ENCODE data around the gene AP1M1. TPM values are rescaled to one million over a fixed set of nuclear protein-coding genes. Genes with fewer than 3 reads are reported as not detected.
A peak's percentile ranks its signal among the peaks of the same experiment; 100 is the strongest.

The AP1M1 gene
- total and polyA plus RNA-seq, 2 of the 4 experiments (the other 2 are of a cell fraction): 85.1 to 99.1 TPM

DNA sequence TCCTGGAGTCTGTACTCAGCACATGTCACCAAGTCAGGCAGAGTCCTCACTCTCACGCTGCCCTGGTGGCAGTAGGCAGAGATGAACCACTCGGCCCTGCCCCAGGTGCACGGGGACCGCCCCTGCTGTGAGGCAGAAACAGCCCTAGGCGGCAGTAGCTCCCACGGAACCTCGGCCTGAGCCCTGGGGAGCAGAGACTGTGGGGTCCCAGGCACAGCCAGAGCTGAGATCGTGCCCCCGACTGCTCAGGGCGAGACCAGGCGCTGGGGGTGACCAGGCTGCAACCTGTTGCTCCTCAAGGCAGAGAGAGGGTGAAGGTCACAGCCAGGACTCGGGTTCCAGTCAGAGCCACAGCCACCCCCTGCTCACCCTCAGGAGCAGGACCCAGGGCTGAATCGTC lies 34.9 kb downstream of the AP1M1 start:
- no peak overlapping the region for H4K8ac ChIP-seq (ENCODE audit: low read depth in 2 of 2, low read length in 2 of 2)
- no peak overlapping the region for H3K9ac ChIP-seq (ENCODE audit: low read depth, low read length)
- H2AFZ ChIP-seq (replicated peaks; ENCODE audit: low read length, poor library complexity): no peak overlapping the region
- no peak overlapping the region for H3K23ac ChIP-seq (ENCODE audit: low read depth, low read length)
- H2AK5ac ChIP-seq (ENCODE audit: low read depth, low read length): no peak overlapping the region
- no peaks in the 10 kb centered on the region for H3K4me1 ChIP-seq (ENCODE audit: control insufficient read depth, insufficient read depth, low read length)
- no peak overlapping the region for H4K91ac ChIP-seq (ENCODE audit: insufficient read depth, low read depth, low read length)
- intact Hi-C loops (cut with micrococcal nuclease) (no loop called here), dilution Hi-C loops (cut with HindIII; ENCODE audit: low sequenced_read_pairs, unreplicated experiment) (no loop called here), in situ Hi-C loops (cut with MboI; ENCODE audit: low sequenced_read_pairs) (no loop called here)
- DNase-seq: no peak
- no TSS peak for BruUV-seq (replicated peaks)
- H3K4me2 ChIP-seq (ENCODE audit: low read depth, low read length): no peak overlapping the region
- no peak overlapping the region for H3K18ac ChIP-seq (ENCODE audit: low read depth, low read length)
- no peaks in the 10 kb centered on the region for H3K27me3 ChIP-seq (ENCODE audit: control insufficient read depth, insufficient read depth, low read length)
- WGBS, 2 experiments (ENCODE audit: extremely low coverage in 2 of 2, insufficient read length in 1 of 2): 81% methylated on average over 8 of the region's 13 CpGs; no CpG with 5 or more reads in 1 of the 2 experiments
- no peak overlapping the region for H4K5ac ChIP-seq (ENCODE audit: low read depth, low read length)
- H3K9me1 ChIP-seq (ENCODE audit: insufficient read depth, low read length): no peaks in the 10 kb centered on the region; the same call in 1 of the 2 replicates
- no peak overlapping the region for H3K4ac ChIP-seq (ENCODE audit: low read depth, low read length)
- H4K20me1 ChIP-seq (ENCODE audit: insufficient read depth, low read length): peaks cover 5% of the 10 kb centered on the region; the same call in 1 of the 2 replicates
- no peak overlapping the region for H2BK20ac ChIP-seq (ENCODE audit: low read depth, low read length)
- TF ChIP-seq FOS (IDR thresholded peaks at IDR 0.05; ENCODE audit: low read depth, low read length) (no peak), MXI1 (IDR thresholded peaks at IDR 0.05; ENCODE audit: borderline replicate concordance, low read depth, low read length) (no peak), RCOR1 (IDR thresholded peaks at IDR 0.05; ENCODE audit: insufficient replicate concordance, low read length) (no peak), RAD21 (IDR thresholded peaks at IDR 0.05; ENCODE audit: low read length) (no peak), POLR2A (IDR thresholded peaks at IDR 0.05; ENCODE audit: low read depth, low read length) (no peak), BHLHE40 (IDR thresholded peaks at IDR 0.05; ENCODE audit: low read depth, low read length) (no peak), MAFK (IDR thresholded peaks at IDR 0.05; ENCODE audit: low read depth, low read length) (no peak), NFE2L2 (IDR thresholded peaks at IDR 0.05; ENCODE audit: low read depth, low read length) (no peak), MAZ (IDR thresholded peaks at IDR 0.05; ENCODE audit: borderline replicate concordance, low read depth, low read length) (no peak), CHD1 (IDR thresholded peaks at IDR 0.05; ENCODE audit: low read depth, low read length) (no peak), CEBPB (IDR thresholded peaks at IDR 0.05; ENCODE audit: low read depth, low read length) (no peak), RFX5 (IDR thresholded peaks at IDR 0.05; ENCODE audit: low read depth, low read length) (no peak), SMC3 (IDR thresholded peaks at IDR 0.05; ENCODE audit: low read depth, low read length) (no peak)
- TF ChIP-seq, protein P1, sequence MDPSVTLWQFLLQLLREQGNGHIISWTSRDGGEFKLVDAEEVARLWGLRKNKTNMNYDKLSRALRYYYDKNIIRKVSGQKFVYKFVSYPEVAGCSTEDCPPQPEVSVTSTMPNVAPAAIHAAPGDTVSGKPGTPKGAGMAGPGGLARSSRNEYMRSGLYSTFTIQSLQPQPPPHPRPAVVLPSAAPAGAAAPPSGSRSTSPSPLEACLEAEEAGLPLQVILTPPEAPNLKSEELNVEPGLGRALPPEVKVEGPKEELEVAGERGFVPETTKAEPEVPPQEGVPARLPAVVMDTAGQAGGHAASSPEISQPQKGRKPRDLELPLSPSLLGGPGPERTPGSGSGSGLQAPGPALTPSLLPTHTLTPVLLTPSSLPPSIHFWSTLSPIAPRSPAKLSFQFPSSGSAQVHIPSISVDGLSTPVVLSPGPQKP (IDR thresholded peaks at IDR 0.05; ENCODE audit: borderline replicate concordance, low read depth, low read length): no peak
- TF ChIP-seq, protein P2, sequence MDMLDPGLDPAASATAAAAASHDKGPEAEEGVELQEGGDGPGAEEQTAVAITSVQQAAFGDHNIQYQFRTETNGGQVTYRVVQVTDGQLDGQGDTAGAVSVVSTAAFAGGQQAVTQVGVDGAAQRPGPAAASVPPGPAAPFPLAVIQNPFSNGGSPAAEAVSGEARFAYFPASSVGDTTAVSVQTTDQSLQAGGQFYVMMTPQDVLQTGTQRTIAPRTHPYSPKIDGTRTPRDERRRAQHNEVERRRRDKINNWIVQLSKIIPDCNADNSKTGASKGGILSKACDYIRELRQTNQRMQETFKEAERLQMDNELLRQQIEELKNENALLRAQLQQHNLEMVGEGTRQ (IDR thresholded peaks at IDR 0.05; ENCODE audit: low read depth, low read length): no peak
- TF ChIP-seq, protein P3, sequence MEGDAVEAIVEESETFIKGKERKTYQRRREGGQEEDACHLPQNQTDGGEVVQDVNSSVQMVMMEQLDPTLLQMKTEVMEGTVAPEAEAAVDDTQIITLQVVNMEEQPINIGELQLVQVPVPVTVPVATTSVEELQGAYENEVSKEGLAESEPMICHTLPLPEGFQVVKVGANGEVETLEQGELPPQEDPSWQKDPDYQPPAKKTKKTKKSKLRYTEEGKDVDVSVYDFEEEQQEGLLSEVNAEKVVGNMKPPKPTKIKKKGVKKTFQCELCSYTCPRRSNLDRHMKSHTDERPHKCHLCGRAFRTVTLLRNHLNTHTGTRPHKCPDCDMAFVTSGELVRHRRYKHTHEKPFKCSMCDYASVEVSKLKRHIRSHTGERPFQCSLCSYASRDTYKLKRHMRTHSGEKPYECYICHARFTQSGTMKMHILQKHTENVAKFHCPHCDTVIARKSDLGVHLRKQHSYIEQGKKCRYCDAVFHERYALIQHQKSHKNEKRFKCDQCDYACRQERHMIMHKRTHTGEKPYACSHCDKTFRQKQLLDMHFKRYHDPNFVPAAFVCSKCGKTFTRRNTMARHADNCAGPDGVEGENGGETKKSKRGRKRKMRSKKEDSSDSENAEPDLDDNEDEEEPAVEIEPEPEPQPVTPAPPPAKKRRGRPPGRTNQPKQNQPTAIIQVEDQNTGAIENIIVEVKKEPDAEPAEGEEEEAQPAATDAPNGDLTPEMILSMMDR (conservative IDR thresholded peaks at IDR 0.05; ENCODE audit: low read depth, low read length): no peak
- H2BK5ac ChIP-seq (ENCODE audit: low read depth, low read length, poor library complexity, severe bottlenecking): no peak overlapping the region
- H3K14ac ChIP-seq (replicated peaks; ENCODE audit: low read depth, low read length): no peak overlapping the region
- H3K36me3 ChIP-seq (ENCODE audit: control insufficient read depth, insufficient read depth, low read length): peaks cover 78% of the 10 kb centered on the region
- ChIA-PET POLR2A (ENCODE audit: unreplicated experiment) (no interaction called here), CTCF (no interaction called here)
- no peak overlapping the region for H3K4me3 ChIP-seq (ENCODE audit: insufficient read depth, low read depth, low read length)
- H3K27ac ChIP-seq (ENCODE audit: insufficient read depth, low read length): no peak overlapping the region
- no peak overlapping the region for H2BK15ac ChIP-seq (ENCODE audit: low read depth, low read length)
- ATAC-seq (ENCODE audit: low read depth): no peak
- H2BK120ac ChIP-seq (ENCODE audit: low read depth, low read length): no peak overlapping the region
- no peaks in the 10 kb centered on the region for H3K9me3 ChIP-seq (ENCODE audit: control insufficient read depth, insufficient read depth, low read length)
- no peak overlapping the region for H3K56ac ChIP-seq (ENCODE audit: extremely low read depth, insufficient read depth, low read length)
- H2AK9ac ChIP-seq (replicated peaks; ENCODE audit: low read depth, low read length, poor library complexity): peak overlapping the region; percentile 28
- peaks cover 11 to 20% of the 10 kb centered on the region in 2 experiments for H3K79me1 ChIP-seq (ENCODE audit: low read depth in 1 of 2, low read length in 2 of 2)

All from IMR-90 (cell line).